NCI-H2171 treated with DMSO at 0.1 percent for 48 hours (cell line): Measurements from ENCODE around the gene RBL1.
"Not testable (repeated sequence)": the region's sequence is repeated elsewhere in the genome, so short reads cannot be mapped to it uniquely, and the experiment has no call there.

Source experiments
- DNase-seq: peaks from one replicate; lab custom pipeline; 2025; lab: John Stamatoyannopoulos, UW

The RBL1 gene

GRCh38 chr20:37095599-37096414 is at the start of gene RBL1:
TSS of gene RBL1 (minus strand) at chr20:37095997. CDS start at chr20:37095928, 69 bp downstream.
- DNase-seq = peak; percentile 97

- DNase-seq = no peak
Observed at GRCh38 chr20:37144856-37145404, 49.1 kb upstream of the RBL1 start.

GRCh38 chr20:37142708-37143107 is 46.9 kb upstream of the RBL1 start:
- no peak for DNase-seq

- DNase-seq = no peak
Observed at GRCh38 chr20:37137547-37137946, 41.8 kb upstream of the RBL1 start.

GRCh38 chr20:37133952-37134351 is 38.2 kb upstream of the RBL1 start:
- DNase-seq = no peak

- no peak for DNase-seq
Observed at GRCh38 chr20:37131486-37131885, 35.7 kb upstream of the RBL1 start.

GRCh38 chr20:37128803-37129202 is 33.0 kb upstream of the RBL1 start:
- DNase-seq = no peak

GRCh38 chr20:37126290-37126689 is 30.5 kb upstream of the RBL1 start:
- DNase-seq = not testable (repeated sequence)

- no peak for DNase-seq
Observed at GRCh38 chr20:37123441-37123840, 27.6 kb upstream of the RBL1 start.

GRCh38 chr20:37120497-37120896 is 24.7 kb upstream of the RBL1 start:
- no peak for DNase-seq

GRCh38 chr20:37119356-37120036 is 23.7 kb upstream of the RBL1 start:
- no peak for DNase-seq

GRCh38 chr20:37114012-37114411 is 18.2 kb upstream of the RBL1 start:
- no peak for DNase-seq

GRCh38 chr20:37111926-37112455 is 16.2 kb upstream of the RBL1 start:
- DNase-seq = no peak

GRCh38 chr20:37108676-37109075 is 12.9 kb upstream of the RBL1 start:
- no peak for DNase-seq

GRCh38 chr20:37102571-37102970 is 6.8 kb upstream of the RBL1 start:
- peak; percentile 16 for DNase-seq

GRCh38 chr20:37096415-37097041 is 731 bp upstream of the RBL1 start:
- DNase-seq = no peak

GRCh38 chr20:37095108-37095598 is 644 bp downstream of the RBL1 start:
- no peak for DNase-seq

GRCh38 chr20:37090407-37090806 is 5.4 kb downstream of the RBL1 start:
- no peak for DNase-seq

GRCh38 chr20:37081717-37082289 is 14.0 kb downstream of the RBL1 start:
- DNase-seq = no peak

- DNase-seq = no peak
Observed at GRCh38 chr20:37077009-37077408, 18.8 kb downstream of the RBL1 start.

GRCh38 chr20:37075932-37076685 is 19.7 kb downstream of the RBL1 start:
- DNase-seq = no peak
